SIG-M5 (cell line): ENCODE data around the gene CHMP5.

Source experiments
- DNase-seq: peaks from one replicate; lab custom pipeline; 2025; lab: John Stamatoyannopoulos, UW

Gene CHMP5

GRCh38 chr9:33244137-33244784 lies 20.6 kb upstream of the CHMP5 start:
- DNase-seq, result no peak

DNA sequence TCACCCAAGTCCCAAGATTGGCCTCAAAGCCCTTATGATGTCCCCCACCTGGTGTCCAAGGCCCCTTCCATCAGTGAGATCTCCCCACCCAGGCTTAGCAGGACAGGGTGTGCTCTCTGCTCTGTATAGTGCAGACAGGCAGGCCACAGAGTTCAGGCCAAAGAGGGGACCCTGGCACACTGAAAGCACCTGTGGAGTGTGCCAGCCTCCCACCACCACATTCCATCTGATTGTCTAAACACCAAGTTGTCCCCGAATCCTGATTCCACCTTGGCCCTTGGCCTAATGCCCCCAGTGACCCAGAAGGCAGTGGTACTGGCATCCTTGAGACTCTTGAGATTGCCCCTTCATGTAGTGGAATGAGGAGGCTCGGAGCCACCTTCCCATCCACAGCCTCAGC lies 19.5 kb upstream of the CHMP5 start:
- no peak for DNase-seq

GRCh38 chr9:33246269-33246860 lies 18.5 kb upstream of the CHMP5 start:
- no peak for DNase-seq

- no peak for DNase-seq
Observed at GRCh38 chr9:33248606-33249005, 16.2 kb upstream of the CHMP5 start.

DNA sequence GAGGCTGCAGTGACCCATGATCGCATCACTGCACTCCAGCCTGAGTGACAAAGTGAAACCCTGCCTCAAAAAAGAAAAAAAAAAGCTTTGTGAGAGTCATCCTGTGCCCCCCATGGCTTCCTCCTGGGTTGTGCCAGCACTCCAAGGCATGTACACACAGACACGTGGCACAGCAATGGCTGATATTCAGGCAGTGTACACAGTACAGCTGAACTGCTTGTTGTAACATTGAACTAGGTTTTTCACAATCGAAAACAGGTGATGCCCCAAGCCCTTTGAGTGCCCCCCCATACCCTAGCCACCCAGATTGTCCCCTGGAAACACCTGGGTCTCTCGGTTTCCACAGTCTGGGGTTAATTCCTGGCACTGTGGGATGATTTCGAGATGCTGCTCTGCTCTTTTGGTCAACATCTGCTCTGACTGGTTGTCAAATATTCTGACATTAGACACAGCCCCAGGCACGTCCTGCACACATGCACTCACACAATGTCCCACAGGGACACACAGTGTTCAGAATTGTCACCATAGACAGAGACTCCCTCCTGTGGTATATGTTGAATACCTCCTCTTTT lies 15.7 kb upstream of the CHMP5 start:
- no peak for DNase-seq

DNA sequence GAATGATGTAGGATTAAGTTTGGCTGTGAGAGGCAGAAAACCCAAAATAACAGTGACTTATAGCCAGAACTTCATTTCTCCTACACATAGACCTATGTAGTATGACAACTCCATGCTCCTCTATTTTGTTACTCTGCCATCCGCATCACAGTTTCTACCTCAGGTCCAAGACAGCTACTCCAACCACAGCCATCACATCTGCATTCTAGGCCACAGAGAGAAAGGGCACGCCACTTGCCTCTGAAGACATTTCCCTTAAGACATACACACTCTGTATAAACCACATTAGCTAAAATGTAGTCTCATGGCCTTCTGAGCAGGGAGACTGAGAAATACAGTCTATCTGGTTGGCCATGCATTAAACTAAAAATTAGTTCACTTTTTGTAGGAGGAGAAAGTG lies 14.9 kb upstream of the CHMP5 start:
- no peak for DNase-seq

- no peak for DNase-seq
Observed at GRCh38 chr9:33250458-33250995, 14.3 kb upstream of the CHMP5 start.

DNA sequence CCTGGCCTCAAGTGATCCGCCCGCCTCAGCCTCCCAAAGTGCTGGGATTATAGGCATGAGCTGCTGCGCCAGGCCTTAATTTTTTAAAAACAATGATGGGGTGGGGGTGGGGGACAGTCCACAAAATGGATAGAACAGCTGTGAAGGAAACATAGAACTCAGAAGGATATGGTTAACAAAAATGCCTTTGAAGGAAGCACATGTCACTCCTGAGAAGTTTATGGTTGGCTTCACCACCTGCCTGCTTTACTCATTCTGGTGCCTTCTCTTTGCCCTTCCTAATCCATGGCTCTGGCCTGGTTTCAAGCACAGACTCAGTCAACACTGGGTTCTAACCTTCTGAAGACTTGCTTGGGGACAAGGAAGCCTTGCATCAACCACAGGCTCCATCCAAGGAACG lies 10.6 kb upstream of the CHMP5 start:
- no peak for DNase-seq

DNA sequence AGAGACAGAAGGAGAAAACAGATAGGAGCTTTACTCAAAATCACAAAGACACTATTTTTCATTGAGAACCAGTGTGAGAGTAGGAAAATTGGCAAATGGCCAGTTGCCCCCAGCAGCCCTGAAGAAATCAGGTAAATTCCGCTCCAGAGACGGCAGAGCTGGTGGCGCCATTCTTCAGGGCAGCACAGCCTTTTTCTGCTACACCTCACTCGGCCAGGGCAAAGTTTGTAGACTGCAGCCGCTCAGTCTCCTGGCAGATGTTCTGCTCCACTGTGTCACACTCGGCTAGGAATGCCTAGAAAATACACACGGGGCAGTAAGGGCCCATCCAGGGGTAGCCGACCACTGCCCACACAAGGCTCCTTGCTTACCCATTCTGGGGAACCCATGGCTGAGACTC lies 9.8 kb upstream of the CHMP5 start:
- DNase-seq, result no peak

GRCh38 chr9:33255471-33255870 lies 9.4 kb upstream of the CHMP5 start:
- DNase-seq, result no peak

DNA sequence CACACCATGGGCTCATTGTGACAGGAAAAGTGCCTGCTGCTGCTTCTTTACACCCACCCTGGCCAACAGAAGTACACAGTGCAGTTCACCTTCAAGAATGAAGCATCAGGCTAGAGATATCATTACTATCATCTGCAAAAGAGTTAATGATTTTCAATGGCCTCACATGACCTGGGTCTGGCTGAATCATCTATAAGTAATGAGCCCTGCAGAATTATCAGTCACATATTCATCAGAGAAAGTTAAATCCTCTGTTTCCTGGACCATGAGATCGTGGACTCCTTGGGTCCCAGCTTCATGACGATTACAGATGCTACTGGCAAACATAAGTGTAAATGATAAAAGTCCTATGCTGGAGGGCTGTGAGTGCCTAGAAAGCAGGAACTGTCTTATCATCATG lies 8.6 kb upstream of the CHMP5 start:
- no peak for DNase-seq

GRCh38 chr9:33257276-33257675 lies 7.6 kb upstream of the CHMP5 start:
- DNase-seq, result no peak

DNA sequence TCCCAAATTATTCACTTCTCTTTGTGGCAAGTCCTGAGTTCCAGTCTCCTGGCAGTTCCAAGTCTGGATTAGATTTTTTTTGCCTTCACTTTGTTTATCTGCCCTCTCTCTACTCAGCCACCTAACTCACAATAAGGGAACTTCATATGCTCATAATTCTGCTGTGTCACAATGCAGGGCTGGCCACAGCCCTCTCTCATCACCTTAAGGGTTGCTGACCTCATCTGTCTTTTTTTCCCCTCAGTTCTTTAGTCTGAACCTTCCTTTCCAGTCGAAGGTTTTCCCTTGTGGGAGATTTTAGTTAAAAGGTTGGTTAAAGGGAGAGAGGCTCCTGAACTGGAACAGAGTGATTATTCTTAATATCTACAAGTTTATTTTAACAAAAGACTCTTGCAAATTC lies 4.5 kb upstream of the CHMP5 start:
- no peak for DNase-seq

GRCh38 chr9:33263131-33264002 lies 1.5 kb upstream of the CHMP5 start:
- DNase-seq, result no peak

- DNase-seq, result no peak
Observed at GRCh38 chr9:33264003-33264472, 811 bp upstream of the CHMP5 start.

DNA sequence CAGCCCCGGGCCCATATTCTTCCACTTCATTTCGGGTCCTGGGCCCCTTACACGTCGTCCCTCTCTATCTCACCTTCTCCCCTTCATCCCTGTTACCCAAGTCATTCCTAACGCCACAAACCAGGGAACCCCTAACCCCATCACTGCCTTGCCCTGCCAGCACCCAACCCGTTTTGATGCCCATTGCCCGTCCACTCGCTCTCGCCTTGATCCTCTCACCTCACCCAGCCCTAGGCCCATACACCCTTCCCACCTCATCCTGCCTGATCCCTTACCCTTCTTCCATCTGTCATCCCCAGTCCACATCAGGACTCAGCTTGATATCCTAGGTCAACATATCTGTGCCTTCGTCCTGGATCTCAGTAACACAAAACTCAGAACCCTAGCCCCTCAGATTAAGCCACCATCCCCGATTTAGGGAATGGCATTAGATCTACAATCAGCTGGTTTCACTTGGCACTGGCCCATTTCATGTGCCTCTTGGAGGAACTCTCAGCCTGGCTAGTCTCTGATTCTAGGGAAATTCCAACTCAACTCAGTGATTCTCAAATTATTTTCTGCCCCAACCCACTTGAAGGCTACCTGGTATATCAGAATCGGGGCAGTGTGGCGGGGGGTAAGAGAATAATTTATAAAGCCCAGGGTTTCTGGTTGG lies 489 bp downstream of the CHMP5 start:
- no peak for DNase-seq

DNA sequence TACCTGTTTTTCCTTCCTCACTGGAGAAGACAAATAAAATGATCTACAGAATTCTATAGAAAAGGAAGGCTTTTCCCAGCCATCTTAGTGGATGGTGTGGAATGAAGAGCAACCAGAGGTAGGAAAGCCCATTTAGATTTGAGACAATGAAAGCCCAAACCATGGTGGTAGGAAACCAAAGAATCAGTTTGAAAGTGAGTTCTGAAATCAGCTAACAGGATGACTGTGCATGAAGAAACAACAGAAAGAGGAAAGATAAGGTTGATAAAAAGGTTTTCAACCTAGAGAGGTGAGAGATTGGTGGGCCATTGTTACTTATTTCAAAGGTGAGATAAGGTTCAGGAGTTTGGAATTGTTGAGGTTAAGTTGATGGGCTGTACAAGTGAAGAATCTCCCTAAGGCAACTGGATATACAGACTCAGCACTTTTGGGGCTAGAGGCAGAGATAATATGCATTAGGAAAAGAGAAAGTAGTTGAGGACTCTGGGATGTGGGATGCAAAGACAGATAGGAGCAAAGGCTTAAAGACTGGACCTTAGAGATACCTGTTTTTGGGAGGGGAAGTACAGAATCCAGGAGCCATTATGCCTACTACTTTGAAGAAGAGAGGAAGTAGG lies 2.4 kb downstream of the CHMP5 start:
- no peak for DNase-seq

- no peak for DNase-seq
Observed at GRCh38 chr9:33270146-33270545, 5.3 kb downstream of the CHMP5 start.

DNA sequence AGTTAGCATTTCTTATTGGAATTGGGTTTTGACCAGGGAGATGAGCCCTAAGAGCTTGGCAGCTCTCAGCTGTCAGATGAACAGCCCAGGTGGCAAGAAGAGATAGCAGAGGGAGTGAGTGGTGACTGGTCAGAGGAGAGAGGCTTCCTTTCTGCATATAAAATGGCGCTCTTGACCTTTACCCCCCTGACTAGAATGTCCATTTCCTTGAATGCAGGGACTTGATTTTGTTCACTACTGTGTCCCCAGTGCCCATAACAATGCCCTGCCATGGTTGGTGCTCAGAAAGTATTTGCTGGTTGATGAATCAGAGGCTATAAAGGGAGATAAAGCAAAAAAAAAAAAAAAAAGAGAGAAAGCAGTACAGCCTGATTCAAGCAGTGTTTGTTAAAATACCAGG lies 7.2 kb downstream of the CHMP5 start:
- DNase-seq, result no peak

DNA sequence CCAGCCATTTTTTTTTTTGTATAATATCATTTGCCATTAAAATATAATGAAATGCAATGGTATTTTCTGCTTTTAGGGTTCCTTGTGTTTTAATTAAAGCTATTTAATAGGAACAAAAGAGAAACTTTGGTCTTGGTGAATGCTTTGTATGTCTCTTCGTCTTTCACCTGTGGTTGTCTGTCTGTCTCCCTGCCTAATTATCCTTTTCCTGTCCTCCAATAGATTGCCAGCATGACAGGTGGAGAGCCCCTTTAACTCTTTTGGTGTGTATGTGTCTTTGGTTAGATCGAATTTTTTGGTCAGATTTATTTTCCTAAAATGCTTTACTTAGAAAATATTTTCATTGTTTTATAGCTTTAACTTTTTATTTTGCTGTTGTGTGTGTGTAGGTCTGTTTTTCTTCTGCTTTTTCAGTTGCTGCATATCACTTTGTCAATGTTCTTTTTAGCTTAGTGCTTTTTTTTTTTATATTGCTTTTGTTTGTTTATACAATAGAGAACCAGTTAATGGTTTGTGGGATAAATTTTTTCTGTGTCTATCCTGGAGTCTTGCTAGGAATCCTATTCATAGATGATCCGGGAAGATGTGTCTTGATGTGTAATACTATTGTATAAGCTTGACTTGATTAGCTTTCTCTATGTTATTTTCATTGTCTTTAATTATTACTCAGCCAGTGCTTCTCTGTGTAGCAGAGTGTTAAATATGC lies 8.6 kb downstream of the CHMP5 start:
- DNase-seq, result no peak

DNA sequence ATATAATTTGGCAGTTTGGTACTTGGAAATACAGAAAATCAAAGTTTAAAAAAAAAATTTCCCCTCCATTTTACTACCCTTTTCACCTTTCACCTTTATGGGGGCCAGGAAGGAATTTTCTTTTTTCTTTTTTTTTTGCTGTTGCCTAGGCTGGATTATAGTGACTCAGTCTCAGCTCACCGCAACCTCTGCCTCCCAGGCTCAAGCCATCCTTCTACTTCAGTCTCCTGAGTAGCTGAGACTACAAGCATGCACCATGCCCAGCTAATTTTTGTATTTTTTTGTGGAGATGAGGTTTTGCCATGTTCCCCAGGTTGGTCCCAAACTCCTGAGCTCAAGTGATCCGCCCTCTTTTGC lies 9.1 kb downstream of the CHMP5 start:
- DNase-seq, result no peak
